Measurements from ENCODE around the gene RGPD5.
"Not testable (repeated sequence)": the region's sequence is repeated elsewhere in the genome, so short reads cannot be mapped to it uniquely, and the experiment has no call there.

- not testable (repeated sequence) for TF ChIP-seq CTCF (IDR thresholded peaks at IDR 0.05 in 4 of 5, conservative IDR thresholded peaks at IDR 0.05 in 1 of 5); POLR2A (IDR thresholded peaks at IDR 0.05)
Measured at GRCh38 chr2:109905796-109906195, 111.7 kb downstream of the RGPD5 start.

Measured in gastrocnemius medialis (tissue), 4 donors.